GM23338 (cell line): ENCODE data around the gene MICB. TPM values are rescaled to one million over a fixed set of nuclear protein-coding genes. Genes with fewer than 3 reads are reported as not detected.
"Not testable (repeated sequence)": the region's sequence is repeated elsewhere in the genome, so short reads cannot be mapped to it uniquely, and the experiment has no call there.

ENCODE experiments used
- ATAC-seq: fragments of 200-7000 bp; cut with Tn5 transposase; 3 replicates; pipeline ENCODE4 v1.9.1; 2020
- DNase-seq: peaks from one replicate; pipeline ENCODE4 v3.0.0-alpha.2; 2015; ENCODE audit warnings: low spot score
- H2AFZ ChIP-seq: fragments of 200-600 bp; sonication (generic); 2 replicates; pipeline ENCODE4 v1.8.0; 2016; ENCODE audit warnings: antibody characterized with exemption, mild to moderate bottlenecking, moderate library complexity
- H3F3A ChIP-seq: fragments of 200-600 bp; sonication (generic); replicated peaks from 2 replicates; pipeline ENCODE4 v1.8.0; 2017; ENCODE audit warnings: antibody characterized with exemption, mixed run types, low read depth
- H3K27ac ChIP-seq: fragments of 200-600 bp; sonication (generic); 2 replicates; pipeline ENCODE4 v1.6.1; 2016; ENCODE audit warnings: low read depth
- H3K27me3 ChIP-seq: fragments of 200-600 bp; sonication (generic); 2 replicates; pipeline ENCODE4 v1.8.0; 2016; ENCODE audit warnings: mild to moderate bottlenecking, mixed run types, moderate library complexity; ENCODE audit not compliant: insufficient read depth
- H3K36me3 ChIP-seq: fragments of 200-600 bp; sonication (generic); 2 replicates; pipeline ENCODE4 v1.8.0; 2016; ENCODE audit warnings: mild to moderate bottlenecking; ENCODE audit not compliant: insufficient read depth
- H3K4me1 ChIP-seq: fragments of 200-600 bp; sonication (generic); 2 replicates; pipeline ENCODE4 v1.8.0; 2016; ENCODE audit warnings: mild to moderate bottlenecking, moderate library complexity; ENCODE audit not compliant: insufficient read depth
- H3K4me2 ChIP-seq: fragments of 200-600 bp; sonication (generic); 2 replicates; pipeline ENCODE4 v1.7.1; 2017; ENCODE audit warnings: mixed run types
- H3K4me3 ChIP-seq: fragments of 200-600 bp; sonication (generic); 2 replicates; pipeline ENCODE4 v1.6.1; 2016; ENCODE audit warnings: mixed run types
- H3K79me2 ChIP-seq: fragments of 200-600 bp; sonication (generic); replicated peaks from 2 replicates; pipeline ENCODE4 v1.8.0; 2017; ENCODE audit warnings: mild to moderate bottlenecking; ENCODE audit not compliant: insufficient read depth
- H3K9me2 ChIP-seq: fragments of 200-600 bp; sonication (generic); 2 replicates; pipeline ENCODE4 v1.8.0; 2017; ENCODE audit not compliant: insufficient read depth
- H4K20me1 ChIP-seq: fragments of 200-600 bp; sonication (generic); replicated peaks from 2 replicates; pipeline ENCODE4 v1.8.0; 2017; ENCODE audit warnings: mild to moderate bottlenecking; ENCODE audit not compliant: insufficient read depth
- H3K27ac Mint-ChIP-seq: 2 replicates; pipeline ENCODE4 v1.8.0; 2020; ENCODE audit warnings: inconsistent platforms, mild to moderate bottlenecking, moderate library complexity, mixed read lengths
- H3K27me3 Mint-ChIP-seq: 3 replicates; pipeline ENCODE4 v1.8.0; 2022; ENCODE audit warnings: low read depth, mild to moderate bottlenecking, moderate library complexity, mixed read lengths, inconsistent platforms; ENCODE audit not compliant: insufficient read depth, poor library complexity
- H3K36me3 Mint-ChIP-seq: 3 replicates; pipeline ENCODE4 v1.8.0; 2021; ENCODE audit warnings: low read depth, mild to moderate bottlenecking, inconsistent platforms, moderate library complexity, mixed read lengths
- H3K4me1 Mint-ChIP-seq: 3 replicates; pipeline ENCODE4 v1.8.0; 2020; ENCODE audit warnings: mild to moderate bottlenecking, inconsistent platforms, mixed read lengths
- H3K4me3 Mint-ChIP-seq: 3 replicates; pipeline ENCODE4 v1.8.0; 2021; ENCODE audit warnings: moderate library complexity, mild to moderate bottlenecking, inconsistent platforms, mixed read lengths
- H3K9me3 Mint-ChIP-seq: 3 replicates; pipeline ENCODE4 v1.8.0; 2020; ENCODE audit warnings: moderate library complexity, mild to moderate bottlenecking, inconsistent platforms, mixed read lengths
- CREB1 ChIP-seq: fragments of 250-450 bp; sonication (Bioruptor Pico); IDR thresholded peaks from 2 replicates; pipeline ENCODE4 v1.5.0; 2020; ENCODE audit warnings: low read depth, mild to moderate bottlenecking, moderate library complexity
- JUNB ChIP-seq: IDR thresholded peaks from one replicate; pipeline ENCODE4 v1.6.1; 2016; ENCODE audit warnings: antibody characterized with exemption; ENCODE audit not compliant: unreplicated experiment
- NANOG ChIP-seq: IDR thresholded peaks from 2 replicates; pipeline ENCODE4 v1.6.1; 2016; ENCODE audit warnings: antibody characterized with exemption, borderline replicate concordance
- POLR2AphosphoS5 ChIP-seq: IDR thresholded peaks from 2 replicates; pipeline ENCODE4 v1.6.1; 2016; ENCODE audit warnings: antibody characterized with exemption, low read depth
- STAT1 ChIP-seq: IDR thresholded peaks from one replicate; pipeline ENCODE4 v1.6.1; 2016; ENCODE audit warnings: antibody characterized with exemption; ENCODE audit not compliant: unreplicated experiment
- polyA plus RNA-seq: library from polyadenylated mRNA; unstranded; fragments of >200 nt; fragmentation: Nextera tagmentation; extraction: Ambion mirVana; gene quantifications from 2 replicates; pipeline ENCODE4 v1.2.1, GENCODE V29; 2016
- total RNA-seq: library from RNA; depleted of rRNA; stranded (reverse); fragments of >200 nt; shearing (Covaris generic); gene quantifications from 2 replicates; pipeline ENCODE4 v1.2.3, GENCODE V29; 2014
- TF ChIP-seq, protein P1 (sequence below): IDR thresholded peaks from 2 replicates; pipeline ENCODE4 v1.6.1; 2016; ENCODE audit warnings: antibody characterized with exemption
- TF ChIP-seq, protein P2 (sequence below): IDR thresholded peaks from one replicate; pipeline ENCODE4 v1.6.1; 2018; ENCODE audit warnings: antibody characterized with exemption; ENCODE audit not compliant: unreplicated experiment

Gene MICB
- total and polyA plus RNA-seq, 2 experiments from 2014 or later = 9.2 to 23.8 TPM

DNA sequence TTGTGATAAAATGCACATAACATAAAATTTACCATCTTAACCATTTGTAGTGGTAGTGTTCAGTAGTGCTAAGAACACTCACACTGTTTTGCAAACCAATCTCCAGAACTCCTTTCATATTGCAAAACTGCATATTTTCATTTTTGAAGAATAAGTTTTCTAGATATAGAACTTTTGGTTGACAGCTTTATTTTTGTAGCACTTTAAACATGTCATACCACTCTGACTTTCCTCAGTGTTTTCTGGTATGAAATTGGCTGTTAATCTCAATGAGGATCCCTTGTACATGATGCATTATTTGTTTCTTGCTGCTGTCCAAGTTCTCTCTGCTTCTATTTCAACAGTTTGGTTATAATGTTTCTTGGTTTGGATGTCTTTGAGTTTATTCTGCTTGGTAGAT is 45.1 kb upstream of the MICB start (continued):
- TF ChIP-seq JUNB = no peak
- no peak for TF ChIP-seq POLR2AphosphoS5
- TF ChIP-seq CREB1 (CRISPR knock-in tag) = no peak
- no peak for TF ChIP-seq STAT1
- TF ChIP-seq, protein P1, sequence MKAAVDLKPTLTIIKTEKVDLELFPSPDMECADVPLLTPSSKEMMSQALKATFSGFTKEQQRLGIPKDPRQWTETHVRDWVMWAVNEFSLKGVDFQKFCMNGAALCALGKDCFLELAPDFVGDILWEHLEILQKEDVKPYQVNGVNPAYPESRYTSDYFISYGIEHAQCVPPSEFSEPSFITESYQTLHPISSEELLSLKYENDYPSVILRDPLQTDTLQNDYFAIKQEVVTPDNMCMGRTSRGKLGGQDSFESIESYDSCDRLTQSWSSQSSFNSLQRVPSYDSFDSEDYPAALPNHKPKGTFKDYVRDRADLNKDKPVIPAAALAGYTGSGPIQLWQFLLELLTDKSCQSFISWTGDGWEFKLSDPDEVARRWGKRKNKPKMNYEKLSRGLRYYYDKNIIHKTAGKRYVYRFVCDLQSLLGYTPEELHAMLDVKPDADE = no peak

DNA sequence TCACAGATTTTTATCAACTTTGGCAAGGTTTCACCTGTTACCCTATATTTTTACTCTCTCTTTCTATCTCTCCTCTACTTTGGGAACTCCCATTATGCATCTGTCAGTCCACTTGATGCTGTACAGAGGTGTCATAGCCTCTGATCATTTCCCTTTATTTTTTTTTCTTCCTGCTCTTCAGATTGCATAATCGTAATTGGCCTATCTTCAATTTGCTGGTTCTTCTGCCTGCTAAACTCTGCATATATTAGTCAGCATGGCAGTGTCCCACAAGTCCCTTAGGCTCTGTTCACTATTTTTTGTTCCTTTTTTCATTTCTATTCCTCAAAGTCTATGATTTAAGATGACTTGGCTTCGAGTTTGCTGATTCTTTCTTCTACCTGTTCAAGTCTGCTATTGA is 44.7 kb upstream of the MICB start:
- no peak overlapping the region for H3K4me2 ChIP-seq
- DNase-seq = no peak
- H3K4me3 Mint-ChIP-seq = no peak overlapping the region
- H3K27ac Mint-ChIP-seq = no peak overlapping the region
- no peaks in the 10 kb centered on the region for H3K27me3 Mint-ChIP-seq
- peaks cover 6% of the 10 kb centered on the region for H3K4me1 Mint-ChIP-seq
- H3K4me3 ChIP-seq = no peak overlapping the region
- TF ChIP-seq JUNB (no peak), POLR2AphosphoS5 (no peak), NANOG (no peak)
- TF ChIP-seq, protein P1 = no peak
- TF ChIP-seq, protein P2, sequence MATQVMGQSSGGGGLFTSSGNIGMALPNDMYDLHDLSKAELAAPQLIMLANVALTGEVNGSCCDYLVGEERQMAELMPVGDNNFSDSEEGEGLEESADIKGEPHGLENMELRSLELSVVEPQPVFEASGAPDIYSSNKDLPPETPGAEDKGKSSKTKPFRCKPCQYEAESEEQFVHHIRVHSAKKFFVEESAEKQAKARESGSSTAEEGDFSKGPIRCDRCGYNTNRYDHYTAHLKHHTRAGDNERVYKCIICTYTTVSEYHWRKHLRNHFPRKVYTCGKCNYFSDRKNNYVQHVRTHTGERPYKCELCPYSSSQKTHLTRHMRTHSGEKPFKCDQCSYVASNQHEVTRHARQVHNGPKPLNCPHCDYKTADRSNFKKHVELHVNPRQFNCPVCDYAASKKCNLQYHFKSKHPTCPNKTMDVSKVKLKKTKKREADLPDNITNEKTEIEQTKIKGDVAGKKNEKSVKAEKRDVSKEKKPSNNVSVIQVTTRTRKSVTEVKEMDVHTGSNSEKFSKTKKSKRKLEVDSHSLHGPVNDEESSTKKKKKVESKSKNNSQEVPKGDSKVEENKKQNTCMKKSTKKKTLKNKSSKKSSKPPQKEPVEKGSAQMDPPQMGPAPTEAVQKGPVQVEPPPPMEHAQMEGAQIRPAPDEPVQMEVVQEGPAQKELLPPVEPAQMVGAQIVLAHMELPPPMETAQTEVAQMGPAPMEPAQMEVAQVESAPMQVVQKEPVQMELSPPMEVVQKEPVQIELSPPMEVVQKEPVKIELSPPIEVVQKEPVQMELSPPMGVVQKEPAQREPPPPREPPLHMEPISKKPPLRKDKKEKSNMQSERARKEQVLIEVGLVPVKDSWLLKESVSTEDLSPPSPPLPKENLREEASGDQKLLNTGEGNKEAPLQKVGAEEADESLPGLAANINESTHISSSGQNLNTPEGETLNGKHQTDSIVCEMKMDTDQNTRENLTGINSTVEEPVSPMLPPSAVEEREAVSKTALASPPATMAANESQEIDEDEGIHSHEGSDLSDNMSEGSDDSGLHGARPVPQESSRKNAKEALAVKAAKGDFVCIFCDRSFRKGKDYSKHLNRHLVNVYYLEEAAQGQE = no peak
- H3K27ac ChIP-seq = no peak overlapping the region
- no peak for ATAC-seq
- H3K79me2 ChIP-seq = no peaks in the 10 kb centered on the region
- no peaks in the 10 kb centered on the region for H3K36me3 Mint-ChIP-seq
- peaks cover 15% of the 10 kb centered on the region; the same call in 2 of the 3 replicates for H3K9me3 Mint-ChIP-seq
- peaks cover 4% of the 10 kb centered on the region; the same call in 1 of the 2 replicates for H3K36me3 ChIP-seq
- H3F3A ChIP-seq = no peaks in the 10 kb centered on the region
- no peaks in the 10 kb centered on the region for H3K27me3 ChIP-seq
- H3K9me2 ChIP-seq = no peaks in the 10 kb centered on the region; the same call in 1 of the 2 replicates
- H4K20me1 ChIP-seq = no peaks in the 10 kb centered on the region
- peaks cover 5% of the 10 kb centered on the region; the same call in 1 of the 2 replicates for H3K4me1 ChIP-seq
- H2AFZ ChIP-seq = no peak overlapping the region

DNA sequence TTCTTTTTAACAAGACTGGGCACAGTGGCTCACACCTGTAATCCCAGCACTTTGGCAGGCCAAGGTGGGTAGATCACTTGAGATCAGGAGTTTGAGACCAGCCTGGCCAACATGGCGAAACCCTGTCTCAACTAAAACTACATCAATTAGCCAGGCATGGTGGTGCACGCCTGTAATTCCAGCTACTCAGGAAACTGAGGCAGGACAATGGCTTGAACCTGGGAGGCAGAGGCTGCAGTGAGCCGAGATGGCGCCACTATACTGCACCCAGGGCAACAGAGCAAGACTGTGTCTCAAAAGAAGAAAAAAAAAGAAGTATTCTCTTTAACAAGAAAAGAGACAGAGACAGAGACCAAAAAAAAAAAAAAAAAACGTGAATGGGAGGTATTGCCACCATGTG is 38.1 kb upstream of the MICB start:
- peaks cover 17% of the 10 kb centered on the region for H3K9me2 ChIP-seq
- peaks cover 12% of the 10 kb centered on the region; the same call in 2 of the 3 replicates for H3K9me3 Mint-ChIP-seq
- not testable (repeated sequence) for H3K27ac Mint-ChIP-seq, H3K27ac ChIP-seq, H3K36me3 Mint-ChIP-seq, H3K4me3 ChIP-seq, H3K27me3 Mint-ChIP-seq, H3K4me1 ChIP-seq, DNase-seq, H3F3A ChIP-seq, H3K79me2 ChIP-seq, H4K20me1 ChIP-seq, H3K4me2 ChIP-seq, ATAC-seq, H2AFZ ChIP-seq, H3K4me3 Mint-ChIP-seq, H3K27me3 ChIP-seq, H3K36me3 ChIP-seq
- H3K4me1 Mint-ChIP-seq = peaks cover 13% of the 10 kb centered on the region
